Measurements from ENCODE around the gene ADORA2A. TPM values are rescaled to one million over a fixed set of nuclear protein-coding genes. Genes with fewer than 3 reads are reported as not detected.
A peak's percentile ranks its signal among the peaks of the same experiment; 100 is the strongest.

The ADORA2A gene
- total and polyA plus RNA-seq, 2 of the 13 experiments (the other 11 are each of a cell fraction or from before 2014, with no cell fraction given), result 3.3 to 5.0 TPM

DNA sequence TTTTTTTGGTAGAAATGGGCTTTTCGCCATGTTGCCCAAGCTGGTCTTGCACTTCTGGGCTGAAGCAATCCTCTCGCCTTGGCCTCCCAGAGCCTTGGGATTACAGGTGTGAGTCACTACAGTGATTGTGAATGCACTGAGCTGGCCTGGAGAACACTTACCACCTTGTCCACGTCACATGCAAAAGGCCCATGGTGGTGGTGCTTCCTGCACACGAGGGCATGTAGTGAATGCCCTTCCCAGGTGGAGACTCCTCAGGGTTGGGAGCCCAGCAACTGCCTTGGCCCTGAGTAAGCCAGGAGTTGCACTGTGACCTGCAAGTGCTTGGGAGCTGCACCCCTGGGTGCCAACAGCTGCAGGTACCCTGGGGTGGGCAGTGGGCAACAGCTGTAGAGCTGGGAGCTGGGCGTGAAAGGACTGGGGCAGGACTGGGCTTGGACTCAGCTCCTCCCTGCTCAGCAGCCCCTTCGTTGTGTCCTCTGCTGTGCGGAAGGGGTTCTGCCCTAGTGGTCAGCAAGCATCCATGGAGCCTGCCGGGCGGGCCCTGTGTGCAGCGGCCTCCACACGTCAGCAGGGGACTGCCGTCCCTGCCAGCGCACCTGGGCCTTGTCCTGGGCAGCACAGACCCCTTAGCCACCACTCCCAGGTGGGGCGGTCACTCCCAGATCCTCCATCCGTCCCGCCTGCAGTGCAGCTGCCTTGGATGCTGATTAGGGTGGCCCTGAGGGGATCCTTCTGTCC, 9.3 kb upstream of the ADORA2A start (continued):
- TF ChIP-seq, protein P1, sequence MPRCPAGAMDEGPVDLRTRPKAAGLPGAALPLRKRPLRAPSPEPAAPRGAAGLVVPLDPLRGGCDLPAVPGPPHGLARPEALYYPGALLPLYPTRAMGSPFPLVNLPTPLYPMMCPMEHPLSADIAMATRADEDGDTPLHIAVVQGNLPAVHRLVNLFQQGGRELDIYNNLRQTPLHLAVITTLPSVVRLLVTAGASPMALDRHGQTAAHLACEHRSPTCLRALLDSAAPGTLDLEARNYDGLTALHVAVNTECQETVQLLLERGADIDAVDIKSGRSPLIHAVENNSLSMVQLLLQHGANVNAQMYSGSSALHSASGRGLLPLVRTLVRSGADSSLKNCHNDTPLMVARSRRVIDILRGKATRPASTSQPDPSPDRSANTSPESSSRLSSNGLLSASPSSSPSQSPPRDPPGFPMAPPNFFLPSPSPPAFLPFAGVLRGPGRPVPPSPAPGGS (CRISPR knock-in tag; IDR thresholded peaks at IDR 0.05), result no peak
- TF ChIP-seq, protein P2, sequence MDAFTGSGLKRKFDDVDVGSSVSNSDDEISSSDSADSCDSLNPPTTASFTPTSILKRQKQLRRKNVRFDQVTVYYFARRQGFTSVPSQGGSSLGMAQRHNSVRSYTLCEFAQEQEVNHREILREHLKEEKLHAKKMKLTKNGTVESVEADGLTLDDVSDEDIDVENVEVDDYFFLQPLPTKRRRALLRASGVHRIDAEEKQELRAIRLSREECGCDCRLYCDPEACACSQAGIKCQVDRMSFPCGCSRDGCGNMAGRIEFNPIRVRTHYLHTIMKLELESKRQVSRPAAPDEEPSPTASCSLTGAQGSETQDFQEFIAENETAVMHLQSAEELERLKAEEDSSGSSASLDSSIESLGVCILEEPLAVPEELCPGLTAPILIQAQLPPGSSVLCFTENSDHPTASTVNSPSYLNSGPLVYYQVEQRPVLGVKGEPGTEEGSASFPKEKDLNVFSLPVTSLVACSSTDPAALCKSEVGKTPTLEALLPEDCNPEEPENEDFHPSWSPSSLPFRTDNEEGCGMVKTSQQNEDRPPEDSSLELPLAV (CRISPR knock-in tag; conservative IDR thresholded peaks at IDR 0.05; ENCODE audit: low read depth), result no peak
- no peak for TF ChIP-seq ZNF558 (CRISPR knock-in tag; IDR thresholded peaks at IDR 0.05; ENCODE audit: borderline replicate concordance)
- 0 out of 4 replicates have a peak, but pooled peaks of 1 of the 2 experiments have one; percentile 25 for TF ChIP-seq POLR2A (IDR thresholded peaks at IDR 0.05; ENCODE audit: insufficient read depth in 1 of 2, low read depth in 2 of 2, low read length in 2 of 2)
- TF ChIP-seq EZH2 (conservative IDR thresholded peaks at IDR 0.05; ENCODE audit: low read depth, low read length), result no peak
- no peak for TF ChIP-seq HCFC1 (IDR thresholded peaks at IDR 0.05; ENCODE audit: low read depth, low read length)
- TF ChIP-seq ZNF672 (CRISPR knock-in tag; IDR thresholded peaks at IDR 0.05), result no peak
- no peak for TF ChIP-seq ZNF782 (CRISPR knock-in tag; IDR thresholded peaks at IDR 0.05; ENCODE audit: borderline replicate concordance)
- TF ChIP-seq, protein P3, sequence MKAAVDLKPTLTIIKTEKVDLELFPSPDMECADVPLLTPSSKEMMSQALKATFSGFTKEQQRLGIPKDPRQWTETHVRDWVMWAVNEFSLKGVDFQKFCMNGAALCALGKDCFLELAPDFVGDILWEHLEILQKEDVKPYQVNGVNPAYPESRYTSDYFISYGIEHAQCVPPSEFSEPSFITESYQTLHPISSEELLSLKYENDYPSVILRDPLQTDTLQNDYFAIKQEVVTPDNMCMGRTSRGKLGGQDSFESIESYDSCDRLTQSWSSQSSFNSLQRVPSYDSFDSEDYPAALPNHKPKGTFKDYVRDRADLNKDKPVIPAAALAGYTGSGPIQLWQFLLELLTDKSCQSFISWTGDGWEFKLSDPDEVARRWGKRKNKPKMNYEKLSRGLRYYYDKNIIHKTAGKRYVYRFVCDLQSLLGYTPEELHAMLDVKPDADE (CRISPR knock-in tag; IDR thresholded peaks at IDR 0.05), result no peak
- TF ChIP-seq POLR2G (IDR thresholded peaks at IDR 0.05; ENCODE audit: low read depth, low read length), result peak; percentile 20; the same call in 1 of the 2 replicates
- TF ChIP-seq AGO2 (optimal IDR thresholded peaks at IDR 0.05; ENCODE audit: low read depth, low read length), result peak; percentile 89
- TF ChIP-seq MTA1 (CRISPR knock-in tag; IDR thresholded peaks at IDR 0.05; ENCODE audit: borderline replicate concordance), result no peak
- no peak for TF ChIP-seq ZNF34 (CRISPR knock-in tag; IDR thresholded peaks at IDR 0.05; ENCODE audit: borderline replicate concordance)

Measured in HepG2 (cell line).